H1 (cell line): Measurements from ENCODE around the gene APOO.

Source experiments
- CEBPB ChIP-seq: IDR thresholded peaks from 2 replicates; pipeline ENCODE4 v1.6.1; 2012; ENCODE audit warnings: low read depth, low read length
- CTCF ChIP-seq, 3 experiments: IDR thresholded peaks; 1 replicate in 2 of 3; 2 replicates in 1 of 3; pipeline versions ENCODE4 v1.5.1 to v1.6.1; 2011; ENCODE audit warnings: low read length in 3 of 3, mild to moderate bottlenecking in 3 of 3, inconsistent platforms in 2 of 3, low read depth in 1 of 3, moderate library complexity in 1 of 3; ENCODE audit not compliant: insufficient read depth in 1 of 3; ENCODE audit errors: control extremely low read depth in 1 of 3
- EZH2 ChIP-seq: fragments of 200-600 bp; sonication (generic); IDR thresholded peaks from 2 replicates; pipeline ENCODE4 v1.7.1; 2012; ENCODE audit warnings: low read depth, mild to moderate bottlenecking, moderate library complexity, low read length, inconsistent platforms; ENCODE audit not compliant: severe bottlenecking
- HDAC6 ChIP-seq: IDR thresholded peaks from one replicate; pipeline ENCODE4 v1.7.1; 2012; ENCODE audit warnings: low read depth, mild to moderate bottlenecking, inconsistent platforms, low read length, moderate library complexity
- SAP30 ChIP-seq: fragments of 300-600 bp; sonication (generic); IDR thresholded peaks from 2 replicates; pipeline ENCODE4 v1.7.1; 2012; ENCODE audit warnings: low read length, moderate library complexity, mild to moderate bottlenecking, inconsistent platforms; ENCODE audit not compliant: insufficient read depth, insufficient replicate concordance
- USF2 ChIP-seq: IDR thresholded peaks from 2 replicates; pipeline ENCODE4 v1.6.1; 2011; ENCODE audit warnings: low read length, improper control_type of control experiment

GRCh38 chrX:23864742-23865326, 42.9 kb downstream of the APOO start:
- TF ChIP-seq USF2 (no peak), CEBPB (no peak), CTCF (IDR thresholded peaks at IDR 0.05; ENCODE audit: control extremely low read depth in 1 of 3, insufficient read depth in 1 of 3, low read depth in 1 of 3, low read length in 3 of 3) (no peak), EZH2 (no peak), SAP30 (no peak), HDAC6 (no peak)
